ENCODE results near the gene SESTD1. TPM values are rescaled to one million over a fixed set of nuclear protein-coding genes. Genes with fewer than 3 reads are reported as not detected.

SESTD1 gene
- total and polyA plus RNA-seq, 2 of the 4 experiments (the other 2 are of a cell fraction) = 8.4 to 12.7 TPM

DNA sequence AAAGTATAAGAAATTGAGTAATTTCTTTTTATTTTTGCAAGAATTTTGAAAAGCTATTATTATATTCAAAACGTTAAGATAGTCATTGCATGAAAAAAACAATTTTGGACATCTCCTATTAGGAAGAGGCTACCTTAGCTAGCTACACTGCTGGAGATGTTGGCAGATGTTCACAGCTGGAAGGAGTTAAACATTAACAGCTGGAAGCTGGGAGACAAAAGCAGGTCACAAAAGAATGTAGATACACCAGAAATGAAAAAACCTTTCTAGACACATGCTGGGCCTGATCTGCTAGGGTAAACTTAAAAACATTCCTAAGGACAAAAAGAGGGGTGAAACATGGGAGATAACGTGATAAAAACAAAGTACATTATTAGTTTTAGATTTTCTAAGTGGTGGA is 84.4 kb downstream of the SESTD1 start:
- Histone ChIP-seq H3K18ac (ENCODE audit: low read depth, low read length) (no peak overlapping the region), H2BK15ac (ENCODE audit: low read depth, low read length) (no peak overlapping the region), H3K23ac (ENCODE audit: low read depth, low read length) (no peak overlapping the region), H3K4ac (ENCODE audit: low read depth, low read length) (no peak overlapping the region), H3K4me3 (ENCODE audit: insufficient read depth, low read depth, low read length) (no peak overlapping the region), H2BK5ac (ENCODE audit: low read depth, low read length, poor library complexity, severe bottlenecking) (no peak overlapping the region), H2BK20ac (ENCODE audit: low read depth, low read length) (no peak overlapping the region), H4K20me1 (ENCODE audit: insufficient read depth, low read length) (no peaks in the 10 kb centered on the region), H3K56ac (ENCODE audit: extremely low read depth, insufficient read depth, low read length) (no peak overlapping the region), H3K27me3 (ENCODE audit: control insufficient read depth, insufficient read depth, low read length) (no peaks in the 10 kb centered on the region), H4K5ac (ENCODE audit: low read depth, low read length) (no peak overlapping the region), H2AK9ac (replicated peaks; ENCODE audit: low read depth, low read length, poor library complexity) (no peak overlapping the region), H4K91ac (ENCODE audit: insufficient read depth, low read depth, low read length) (no peak overlapping the region), H2AK5ac (ENCODE audit: low read depth, low read length) (no peak overlapping the region), H2AFZ (replicated peaks; ENCODE audit: low read length, poor library complexity) (no peak overlapping the region), H3K9ac (ENCODE audit: low read depth, low read length) (no peak overlapping the region), H3K9me3 (ENCODE audit: control insufficient read depth, insufficient read depth, low read length) (no peaks in the 10 kb centered on the region), H3K9me1 (ENCODE audit: insufficient read depth, low read length) (no peaks in the 10 kb centered on the region; the same call in 1 of the 2 replicates), H3K27ac (ENCODE audit: insufficient read depth, low read length) (no peak overlapping the region), H3K14ac (replicated peaks; ENCODE audit: low read depth, low read length) (no peak overlapping the region), H2BK120ac (ENCODE audit: low read depth, low read length) (no peak overlapping the region), H3K4me1 (ENCODE audit: control insufficient read depth, insufficient read depth, low read length) (no peaks in the 10 kb centered on the region), H3K79me1 (ENCODE audit: low read depth in 1 of 2, low read length in 2 of 2) (peaks cover 0 to 13% of the 10 kb centered on the region in 2 experiments; a peak in 2 of 4 replicates), H3K4me2 (ENCODE audit: low read depth, low read length) (no peak overlapping the region), H3K36me3 (ENCODE audit: control insufficient read depth, insufficient read depth, low read length) (peaks cover 4% of the 10 kb centered on the region), H4K8ac (ENCODE audit: low read depth in 2 of 2, low read length in 2 of 2) (no peak overlapping the region)
- no peak for TF ChIP-seq CEBPB (IDR thresholded peaks at IDR 0.05; ENCODE audit: low read depth, low read length)
- TF ChIP-seq SMC3 (IDR thresholded peaks at IDR 0.05; ENCODE audit: low read depth, low read length) = no peak
- no peak for TF ChIP-seq NFE2L2 (IDR thresholded peaks at IDR 0.05; ENCODE audit: low read depth, low read length)
- TF ChIP-seq, protein P1, sequence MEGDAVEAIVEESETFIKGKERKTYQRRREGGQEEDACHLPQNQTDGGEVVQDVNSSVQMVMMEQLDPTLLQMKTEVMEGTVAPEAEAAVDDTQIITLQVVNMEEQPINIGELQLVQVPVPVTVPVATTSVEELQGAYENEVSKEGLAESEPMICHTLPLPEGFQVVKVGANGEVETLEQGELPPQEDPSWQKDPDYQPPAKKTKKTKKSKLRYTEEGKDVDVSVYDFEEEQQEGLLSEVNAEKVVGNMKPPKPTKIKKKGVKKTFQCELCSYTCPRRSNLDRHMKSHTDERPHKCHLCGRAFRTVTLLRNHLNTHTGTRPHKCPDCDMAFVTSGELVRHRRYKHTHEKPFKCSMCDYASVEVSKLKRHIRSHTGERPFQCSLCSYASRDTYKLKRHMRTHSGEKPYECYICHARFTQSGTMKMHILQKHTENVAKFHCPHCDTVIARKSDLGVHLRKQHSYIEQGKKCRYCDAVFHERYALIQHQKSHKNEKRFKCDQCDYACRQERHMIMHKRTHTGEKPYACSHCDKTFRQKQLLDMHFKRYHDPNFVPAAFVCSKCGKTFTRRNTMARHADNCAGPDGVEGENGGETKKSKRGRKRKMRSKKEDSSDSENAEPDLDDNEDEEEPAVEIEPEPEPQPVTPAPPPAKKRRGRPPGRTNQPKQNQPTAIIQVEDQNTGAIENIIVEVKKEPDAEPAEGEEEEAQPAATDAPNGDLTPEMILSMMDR (conservative IDR thresholded peaks at IDR 0.05; ENCODE audit: low read depth, low read length) = no peak
- TF ChIP-seq MAFK (IDR thresholded peaks at IDR 0.05; ENCODE audit: low read depth, low read length) = no peak
- TF ChIP-seq MXI1 (IDR thresholded peaks at IDR 0.05; ENCODE audit: borderline replicate concordance, low read depth, low read length) = no peak
- no peak for TF ChIP-seq BHLHE40 (IDR thresholded peaks at IDR 0.05; ENCODE audit: low read depth, low read length)
- no peak for TF ChIP-seq CHD1 (IDR thresholded peaks at IDR 0.05; ENCODE audit: low read depth, low read length)
- no peak for TF ChIP-seq FOS (IDR thresholded peaks at IDR 0.05; ENCODE audit: low read depth, low read length)
- no peak for TF ChIP-seq RCOR1 (IDR thresholded peaks at IDR 0.05; ENCODE audit: insufficient replicate concordance, low read length)
- TF ChIP-seq MAZ (IDR thresholded peaks at IDR 0.05; ENCODE audit: borderline replicate concordance, low read depth, low read length) = no peak
- TF ChIP-seq, protein P2, sequence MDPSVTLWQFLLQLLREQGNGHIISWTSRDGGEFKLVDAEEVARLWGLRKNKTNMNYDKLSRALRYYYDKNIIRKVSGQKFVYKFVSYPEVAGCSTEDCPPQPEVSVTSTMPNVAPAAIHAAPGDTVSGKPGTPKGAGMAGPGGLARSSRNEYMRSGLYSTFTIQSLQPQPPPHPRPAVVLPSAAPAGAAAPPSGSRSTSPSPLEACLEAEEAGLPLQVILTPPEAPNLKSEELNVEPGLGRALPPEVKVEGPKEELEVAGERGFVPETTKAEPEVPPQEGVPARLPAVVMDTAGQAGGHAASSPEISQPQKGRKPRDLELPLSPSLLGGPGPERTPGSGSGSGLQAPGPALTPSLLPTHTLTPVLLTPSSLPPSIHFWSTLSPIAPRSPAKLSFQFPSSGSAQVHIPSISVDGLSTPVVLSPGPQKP (IDR thresholded peaks at IDR 0.05; ENCODE audit: borderline replicate concordance, low read depth, low read length) = no peak
- no peak for TF ChIP-seq POLR2A (IDR thresholded peaks at IDR 0.05; ENCODE audit: low read depth, low read length)
- no peak for TF ChIP-seq RAD21 (IDR thresholded peaks at IDR 0.05; ENCODE audit: low read length)
- TF ChIP-seq, protein P3, sequence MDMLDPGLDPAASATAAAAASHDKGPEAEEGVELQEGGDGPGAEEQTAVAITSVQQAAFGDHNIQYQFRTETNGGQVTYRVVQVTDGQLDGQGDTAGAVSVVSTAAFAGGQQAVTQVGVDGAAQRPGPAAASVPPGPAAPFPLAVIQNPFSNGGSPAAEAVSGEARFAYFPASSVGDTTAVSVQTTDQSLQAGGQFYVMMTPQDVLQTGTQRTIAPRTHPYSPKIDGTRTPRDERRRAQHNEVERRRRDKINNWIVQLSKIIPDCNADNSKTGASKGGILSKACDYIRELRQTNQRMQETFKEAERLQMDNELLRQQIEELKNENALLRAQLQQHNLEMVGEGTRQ (IDR thresholded peaks at IDR 0.05; ENCODE audit: low read depth, low read length) = no peak
- TF ChIP-seq RFX5 (IDR thresholded peaks at IDR 0.05; ENCODE audit: low read depth, low read length) = no peak
- BruUV-seq (replicated peaks) = no TSS peak
- ChIA-PET CTCF (no interaction called here), POLR2A (ENCODE audit: unreplicated experiment) (no interaction called here)
- dilution Hi-C loops (cut with HindIII; ENCODE audit: low sequenced_read_pairs, unreplicated experiment) (no loop called here), intact Hi-C loops (cut with micrococcal nuclease) (no loop called here), in situ Hi-C loops (cut with MboI; ENCODE audit: low sequenced_read_pairs) (no loop called here)
- ATAC-seq (ENCODE audit: low read depth) (no peak), DNase-seq (no peak)
- no CpG with 5 or more reads among the region's 2 CpGs for WGBS, 2 experiments (ENCODE audit: extremely low coverage in 2 of 2, insufficient read length in 1 of 2)
